IMR-90 (cell line): ENCODE results near the gene RPTOR. TPM values are rescaled to one million over a fixed set of nuclear protein-coding genes. Genes with fewer than 3 reads are reported as not detected.
A peak's percentile ranks its signal among the peaks of the same experiment; 100 is the strongest.

Experiments
- ATAC-seq: fragments of 200-7000 bp; cut with Tn5 transposase; 2 replicates; pipeline ENCODE4 v1.9.1; 2020; ENCODE audit warnings: low read depth, mild to moderate bottlenecking, moderate library complexity
- BruUV-seq: library from RNA; stranded (reverse); fragments of 400-500 nt; replicated peaks from 2 replicates; lab custom pipeline; 2021; lab: Mats Ljungman, UMichigan
- CTCF ChIA-PET: fragments of 300-600 bp; formaldehyde crosslinking; extraction: SDS; loops from one replicate; lab custom pipeline; 2021; ENCODE audit warnings: antibody characterized with exemption; lab: Yijun Ruan, JAX
- POLR2A ChIA-PET: fragments of 300-600 bp; sonication (Branson Sonifier 250); formaldehyde crosslinking; loops from one replicate; lab custom pipeline; 2022; ENCODE audit warnings: antibody characterized with exemption; ENCODE audit not compliant: unreplicated experiment; lab: Charles Lee
- DNase-seq: peaks from one replicate; pipeline ENCODE4 v3.0.0; 2013
- H2AFZ ChIP-seq: replicated peaks from 2 replicates; pipeline ENCODE3; 2013; ENCODE audit warnings: low read length, mild to moderate bottlenecking; ENCODE audit not compliant: poor library complexity
- H2AK5ac ChIP-seq: 2 replicates; pipeline ENCODE4 v1.6.1; 2013; ENCODE audit warnings: low read depth, low read length, inconsistent platforms
- H2AK9ac ChIP-seq: replicated peaks from 2 replicates; pipeline ENCODE3; 2013; ENCODE audit warnings: mild to moderate bottlenecking, low read depth, low read length, moderate library complexity; ENCODE audit not compliant: poor library complexity
- H2BK120ac ChIP-seq: 2 replicates; pipeline ENCODE4 v1.6.1; 2013; ENCODE audit warnings: low read depth, low read length, inconsistent platforms
- H2BK15ac ChIP-seq: 3 replicates; pipeline ENCODE4 v1.6.1; 2013; ENCODE audit warnings: low read depth, low read length, inconsistent platforms
- H2BK20ac ChIP-seq: 2 replicates; pipeline ENCODE4 v1.6.1; 2013; ENCODE audit warnings: low read depth, mild to moderate bottlenecking, inconsistent platforms, low read length, moderate library complexity
- H2BK5ac ChIP-seq: 2 replicates; pipeline ENCODE4 v1.6.1; 2013; ENCODE audit warnings: mild to moderate bottlenecking, low read depth, low read length, inconsistent platforms; ENCODE audit not compliant: poor library complexity, severe bottlenecking
- H3K14ac ChIP-seq: replicated peaks from 2 replicates; pipeline ENCODE4 v1.6.1; 2013; ENCODE audit warnings: low read depth, low read length, inconsistent platforms
- H3K18ac ChIP-seq: 2 replicates; pipeline ENCODE4 v1.6.1; 2013; ENCODE audit warnings: low read depth, low read length, control low read depth
- H3K23ac ChIP-seq: 2 replicates; pipeline ENCODE4 v1.6.1; 2013; ENCODE audit warnings: low read depth, low read length, inconsistent platforms
- H3K27ac ChIP-seq: 2 replicates; pipeline ENCODE4 v1.5.1; 2013; ENCODE audit warnings: mild to moderate bottlenecking, control low read depth, low read length; ENCODE audit not compliant: insufficient read depth
- H3K27me3 ChIP-seq: 2 replicates; pipeline ENCODE4 v1.6.1; 2013; ENCODE audit warnings: low read length; ENCODE audit not compliant: control insufficient read depth, insufficient read depth
- H3K36me3 ChIP-seq: 2 replicates; pipeline ENCODE4 v1.6.1; 2013; ENCODE audit warnings: low read length, mixed read lengths; ENCODE audit not compliant: control insufficient read depth, insufficient read depth
- H3K4ac ChIP-seq: 2 replicates; pipeline ENCODE4 v1.6.1; 2013; ENCODE audit warnings: low read depth, low read length, inconsistent platforms
- H3K4me1 ChIP-seq: 2 replicates; pipeline ENCODE4 v1.6.1; 2013; ENCODE audit warnings: low read length, mixed read lengths; ENCODE audit not compliant: control insufficient read depth, insufficient read depth
- H3K4me2 ChIP-seq: 2 replicates; pipeline ENCODE4 v1.6.1; 2013; ENCODE audit warnings: low read depth, mild to moderate bottlenecking, control low read depth, low read length, moderate library complexity
- H3K4me3 ChIP-seq: 2 replicates; pipeline ENCODE4 v1.5.1; 2013; ENCODE audit warnings: low read depth, mild to moderate bottlenecking, control low read depth, low read length, moderate library complexity; ENCODE audit not compliant: insufficient read depth
- H3K56ac ChIP-seq: 2 replicates; pipeline ENCODE4 v1.6.1; 2013; ENCODE audit warnings: low read length, inconsistent platforms; ENCODE audit not compliant: insufficient read depth; ENCODE audit errors: extremely low read depth
- H3K79me1 ChIP-seq, 2 experiments: 2 replicates each; pipeline ENCODE4 v1.6.1; 2013; ENCODE audit warnings: low read length in 2 of 2, inconsistent platforms in 1 of 2, low read depth in 1 of 2
- H3K9ac ChIP-seq: 2 replicates; pipeline ENCODE4 v1.6.1; 2013; ENCODE audit warnings: low read depth, low read length, control low read depth
- H3K9me1 ChIP-seq: 2 replicates; pipeline ENCODE4 v1.6.1; 2013; ENCODE audit warnings: low read length, inconsistent platforms; ENCODE audit not compliant: insufficient read depth
- H3K9me3 ChIP-seq: 2 replicates; pipeline ENCODE4 v1.6.1; 2013; ENCODE audit warnings: low read length; ENCODE audit not compliant: control insufficient read depth, insufficient read depth
- H4K20me1 ChIP-seq: 2 replicates; pipeline ENCODE4 v1.6.1; 2013; ENCODE audit warnings: low read length, inconsistent platforms; ENCODE audit not compliant: insufficient read depth
- H4K5ac ChIP-seq: 2 replicates; pipeline ENCODE4 v1.6.1; 2013; ENCODE audit warnings: mild to moderate bottlenecking, low read depth, low read length, control low read depth
- H4K8ac ChIP-seq, 2 experiments: 2 replicates each; pipeline ENCODE4 v1.6.1; 2013; ENCODE audit warnings: low read depth in 2 of 2, low read length in 2 of 2, control low read depth in 1 of 2, inconsistent platforms in 1 of 2
- H4K91ac ChIP-seq: 2 replicates; pipeline ENCODE4 v1.6.1; 2013; ENCODE audit warnings: low read depth, low read length, inconsistent platforms; ENCODE audit not compliant: insufficient read depth
- BHLHE40 ChIP-seq: fragments of 150-350 bp; IDR thresholded peaks from 2 replicates; pipeline ENCODE4 v1.6.1; 2016; ENCODE audit warnings: mild to moderate bottlenecking, low read depth, low read length
- CEBPB ChIP-seq: IDR thresholded peaks from 2 replicates; pipeline ENCODE4 v1.6.1; 2012; ENCODE audit warnings: low read depth, low read length, improper control_type of control experiment
- CHD1 ChIP-seq: IDR thresholded peaks from 2 replicates; pipeline ENCODE4 v1.6.1; 2012; ENCODE audit warnings: low read depth, low read length, improper control_type of control experiment
- CTCF ChIP-seq: conservative IDR thresholded peaks from 2 replicates; pipeline ENCODE4 v1.5.1; 2012; ENCODE audit warnings: mild to moderate bottlenecking, low read depth, low read length, improper control_type of control experiment
- FOS ChIP-seq: fragments of 150-350 bp; IDR thresholded peaks from 2 replicates; pipeline ENCODE4 v1.6.1; 2016; ENCODE audit warnings: low read depth, low read length
- MAFK ChIP-seq: IDR thresholded peaks from 2 replicates; pipeline ENCODE4 v1.6.1; 2012; ENCODE audit warnings: low read depth, low read length, improper control_type of control experiment
- MAZ ChIP-seq: IDR thresholded peaks from 2 replicates; pipeline ENCODE4 v1.6.1; 2012; ENCODE audit warnings: low read depth, mild to moderate bottlenecking, low read length, improper control_type of control experiment, moderate library complexity, borderline replicate concordance
- MXI1 ChIP-seq: IDR thresholded peaks from 2 replicates; pipeline ENCODE4 v1.6.1; 2012; ENCODE audit warnings: low read depth, mild to moderate bottlenecking, low read length, moderate library complexity, borderline replicate concordance
- NFE2L2 ChIP-seq: fragments of 150-350 bp; IDR thresholded peaks from 2 replicates; pipeline ENCODE4 v1.6.1; 2016; ENCODE audit warnings: low read depth, mild to moderate bottlenecking, low read length
- POLR2A ChIP-seq: IDR thresholded peaks from 2 replicates; pipeline ENCODE4 v1.6.1; 2012; ENCODE audit warnings: mild to moderate bottlenecking, low read depth, low read length
- RAD21 ChIP-seq: IDR thresholded peaks from 2 replicates; pipeline ENCODE4 v1.6.1; 2012; ENCODE audit warnings: low read length, improper control_type of control experiment
- RCOR1 ChIP-seq: IDR thresholded peaks from 2 replicates; pipeline ENCODE4 v1.6.1; 2012; ENCODE audit warnings: mild to moderate bottlenecking, low read length, improper control_type of control experiment; ENCODE audit not compliant: insufficient replicate concordance
- RFX5 ChIP-seq: IDR thresholded peaks from 2 replicates; pipeline ENCODE4 v1.8.0; 2012; ENCODE audit warnings: low read depth, mild to moderate bottlenecking, low read length, moderate library complexity
- SMC3 ChIP-seq: fragments of 150-350 bp; IDR thresholded peaks from 2 replicates; pipeline ENCODE4 v1.6.1; 2016; ENCODE audit warnings: low read depth, mild to moderate bottlenecking, antibody characterized with exemption, low read length, moderate library complexity
- USF2 ChIP-seq: fragments of 150-350 bp; IDR thresholded peaks from 2 replicates; pipeline ENCODE4 v1.6.1; 2017; ENCODE audit warnings: mild to moderate bottlenecking, antibody characterized with exemption, low read length, low read depth
- WGBS, 2 experiments: methylation state at CpG; one replicate each; pipeline versions ENCODE4 v1.1.5 to v1.1.7; 2013; ENCODE audit warnings: missing lambda C conversion rate in 2 of 2; ENCODE audit not compliant: insufficient read length in 1 of 2; ENCODE audit errors: extremely low coverage in 2 of 2; 5-methylcytosine and 5-hydroxymethylcytosine counted together
- dilution Hi-C: fragments of 300-500 bp; cut with HindIII; formaldehyde crosslinking; loops from one replicate; pipeline ENCODE4 v1.14.3; 2018; ENCODE audit warnings: low sequenced_read_pairs; ENCODE audit not compliant: unreplicated experiment
- in situ Hi-C: fragments of 300-500 bp; cut with MboI; formaldehyde crosslinking; loops from 3 replicates; pipeline ENCODE4 v1.14.3; 2019; ENCODE audit warnings: low sequenced_read_pairs, inconsistent platforms, mixed read lengths
- intact Hi-C: fragments of 100-400 bp; cut with micrococcal nuclease; formaldehyde crosslinking; loops from 2 replicates; pipeline ENCODE4 v1.10.0; 2022
- polyA plus RNA-seq, 3 experiments: library from polyadenylated mRNA; depleted of rRNA; stranded (reverse); fragments of >200 nt; gene quantifications; 2 replicates each; pipeline ENCODE4 v1.2.3, GENCODE V29; 2012; ENCODE audit warnings: low replicate concordance in 1 of 3
- total RNA-seq: library from RNA; depleted of rRNA; stranded (reverse); fragments of >200 nt; gene quantifications from 2 replicates; pipeline ENCODE4 v1.2.3, GENCODE V29; 2012
- TF ChIP-seq, protein P1 (sequence below): fragments of 150-350 bp; IDR thresholded peaks from 2 replicates; pipeline ENCODE4 v1.6.1; 2016; ENCODE audit warnings: low read depth, mild to moderate bottlenecking, low read length, moderate library complexity, borderline replicate concordance

The RPTOR gene
- total and polyA plus RNA-seq, 2 of the 4 experiments (the other 2 are of a cell fraction): 10.8 to 14.7 TPM

- Histone ChIP-seq H4K5ac (no peak overlapping the region), H3K56ac (no peak overlapping the region), H2AK9ac (no peak overlapping the region), H4K8ac (no peak overlapping the region), H2BK20ac (no peak overlapping the region), H3K9me3 (no peaks in the 10 kb centered on the region), H3K4ac (no peak overlapping the region), H3K9me1 (0 out of 2 replicates have a peak, but pooled peaks cover 4% of the 10 kb centered on the region), H2AK5ac (no peak overlapping the region), H3K4me2 (no peak overlapping the region), H2BK120ac (no peak overlapping the region), H3K9ac (no peak overlapping the region), H3K27me3 (no peaks in the 10 kb centered on the region), H3K4me1 (no peaks in the 10 kb centered on the region), H3K36me3 (peaks cover 16% of the 10 kb centered on the region), H3K4me3 (no peak overlapping the region), H2AFZ (no peak overlapping the region), H3K79me1 (peaks cover 4 to 22% of the 10 kb centered on the region in 2 experiments; a peak in 3 of 4 replicates), H3K27ac (no peak overlapping the region), H3K23ac (no peak overlapping the region), H4K20me1 (no peaks in the 10 kb centered on the region), H3K14ac (no peak overlapping the region), H2BK5ac (no peak overlapping the region), H3K18ac (no peak overlapping the region), H4K91ac (no peak overlapping the region), H2BK15ac (no peak overlapping the region)
- intact Hi-C loops: no loop called here
- ChIA-PET CTCF (no interaction called here), POLR2A (no interaction called here)
- DNase-seq (peak; percentile 7), ATAC-seq (no peak)
- in situ Hi-C loops: no loop called here
- dilution Hi-C loops: no loop called here
- no peak for TF ChIP-seq BHLHE40
- TF ChIP-seq, protein P1, sequence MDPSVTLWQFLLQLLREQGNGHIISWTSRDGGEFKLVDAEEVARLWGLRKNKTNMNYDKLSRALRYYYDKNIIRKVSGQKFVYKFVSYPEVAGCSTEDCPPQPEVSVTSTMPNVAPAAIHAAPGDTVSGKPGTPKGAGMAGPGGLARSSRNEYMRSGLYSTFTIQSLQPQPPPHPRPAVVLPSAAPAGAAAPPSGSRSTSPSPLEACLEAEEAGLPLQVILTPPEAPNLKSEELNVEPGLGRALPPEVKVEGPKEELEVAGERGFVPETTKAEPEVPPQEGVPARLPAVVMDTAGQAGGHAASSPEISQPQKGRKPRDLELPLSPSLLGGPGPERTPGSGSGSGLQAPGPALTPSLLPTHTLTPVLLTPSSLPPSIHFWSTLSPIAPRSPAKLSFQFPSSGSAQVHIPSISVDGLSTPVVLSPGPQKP: no peak
- TF ChIP-seq RCOR1: no peak
- no peak for TF ChIP-seq RAD21
- TF ChIP-seq FOS: no peak
- no peak for TF ChIP-seq USF2
- no peak for TF ChIP-seq RFX5
- TF ChIP-seq CTCF: no peak
- TF ChIP-seq CEBPB: no peak
- TF ChIP-seq MXI1: no peak
- TF ChIP-seq SMC3: no peak
- no peak for TF ChIP-seq MAZ
- no peak for TF ChIP-seq NFE2L2
- no peak for TF ChIP-seq POLR2A
- no peak for TF ChIP-seq CHD1
- no peak for TF ChIP-seq MAFK
- 75% methylated on average over 2 of the region's 4 CpGs; no CpG with 5 or more reads in 1 of the 2 experiments for WGBS, 2 experiments
- no TSS peak for BruUV-seq
These were observed 356.7 kb downstream of the RPTOR start for GRCh38 chr17:80901319-80901718.
